Right lobe of liver (tissue), 6 donors: ENCODE results near the gene ATP7B. TPM values are rescaled to one million over a fixed set of nuclear protein-coding genes. Genes with fewer than 3 reads are reported as not detected.
A peak's percentile ranks its signal among the peaks of the same experiment; 100 is the strongest.

ENCODE experiments used
- ATAC-seq, 4 donors: fragments of 200-7000 bp; cut with Tn5 transposase; one replicate each; pipeline ENCODE4 v1.9.1; 2020; ENCODE audit warnings: mild to moderate bottlenecking in 4 of 4, moderate library complexity in 4 of 4
- DNase-seq, 3 donors: peaks; one replicate each; pipeline ENCODE4 v3.0.0-alpha.2; 2020
- H3K27ac ChIP-seq, 3 donors: fragments of 200-600 bp; one replicate each; pipeline ENCODE4 v1.8.0; 2022
- H3K27me3 ChIP-seq, 2 donors: fragments of 200-600 bp; one replicate each; pipeline ENCODE4 v1.8.0; 2022
- H3K36me3 ChIP-seq, 4 donors: fragments of 200-600 bp; sonication (generic) in 1 of 4; one replicate each; pipeline versions ENCODE4 v1.5.1 to v1.8.0; 2017 to 2022; ENCODE audit warnings: control low read depth in 1 of 4
- H3K4me1 ChIP-seq, 4 donors: fragments of 200-600 bp; sonication (generic) in 1 of 4; one replicate each; pipeline versions ENCODE4 v1.5.1 to v1.8.0; 2017 to 2022; ENCODE audit warnings: control low read depth in 1 of 4
- H3K4me3 ChIP-seq, 3 donors: fragments of 200-600 bp; one replicate each; pipeline ENCODE4 v1.8.0; 2022
- H3K9me3 ChIP-seq, 4 donors: fragments of 200-600 bp; sonication (generic) in 1 of 4; one replicate each; pipeline versions ENCODE4 v1.5.1 to v1.8.0; 2017 to 2022; ENCODE audit warnings: control low read depth in 1 of 4
- POLR2A ChIP-seq: fragments of 450-650 bp; IDR thresholded peaks from one replicate; pipeline ENCODE4 v1.6.1; 2017; ENCODE audit warnings: antibody characterized with exemption, mild to moderate bottlenecking
- WGBS: methylation state at CpG from one replicate; pipeline ENCODE4 v1.1.6; 2018; ENCODE audit warnings: low coverage, low lambda C conversion rate; ENCODE audit not compliant: insufficient coverage; ENCODE audit errors: missing lambda C conversion rate; 5-methylcytosine and 5-hydroxymethylcytosine counted together
- intact Hi-C, 2 donors: fragments of 100-400 bp; cut with DNase I; formaldehyde crosslinking; loops; one replicate each; pipeline versions ENCODE4 v1.11.2 to v1.14.1; 2022
- total RNA-seq, 6 experiments: library from RNA; depleted of rRNA in 2 of 6; stranded (reverse); fragments of >200 nt in 2 of 6; fragmentation: NEBNext Ultra II Directional in 3 of 6; extraction: Animal tissue kit (Norgen Biotek cat#: 25700) in 3 of 6; gene quantifications; one replicate each; pipeline versions ENCODE4 v1.1.0 to v1.2.4, GENCODE V29; 2016 to 2023
- TF ChIP-seq, protein P1 (sequence below), 4 donors: fragments of 200-600 bp in 3 of 4; fragments of 450-650 bp in 1 of 4; IDR thresholded peaks; one replicate each; pipeline versions ENCODE4 v1.5.1 to v1.8.0; 2016 to 2022; ENCODE audit warnings: antibody characterized with exemption in 4 of 4, mild to moderate bottlenecking in 2 of 4
- donor health status: DM: no; HTN: yes; CAD: no.
- donor health status: DM: no; HTN: no; CAD: no.
- donor health status: DM: no; HTN: no; CAD: no.
- donor health status: DM: no; HTN: yes; CAD: no.
- donor health status: DM: no; HTN: yes; CAD: no.

ATP7B gene
- total RNA-seq, 6 experiments from 2014 or later, result 17.1 to 27.6 (median 21.6) TPM

- Histone ChIP-seq H3K27ac (no peak overlapping the region), H3K36me3 (no peaks in the 10 kb centered on the region), H3K4me1 (peaks cover 0 to 20% (median 5%) of the 10 kb centered on the region in 4 donors), H3K4me3 (no peak overlapping the region), H3K27me3 (no peaks in the 10 kb centered on the region), H3K9me3 (no peaks in the 10 kb centered on the region)
- intact Hi-C loops, result no loop called here
- ATAC-seq, result no peak
- DNase-seq, result no peak
- TF ChIP-seq, protein P1, sequence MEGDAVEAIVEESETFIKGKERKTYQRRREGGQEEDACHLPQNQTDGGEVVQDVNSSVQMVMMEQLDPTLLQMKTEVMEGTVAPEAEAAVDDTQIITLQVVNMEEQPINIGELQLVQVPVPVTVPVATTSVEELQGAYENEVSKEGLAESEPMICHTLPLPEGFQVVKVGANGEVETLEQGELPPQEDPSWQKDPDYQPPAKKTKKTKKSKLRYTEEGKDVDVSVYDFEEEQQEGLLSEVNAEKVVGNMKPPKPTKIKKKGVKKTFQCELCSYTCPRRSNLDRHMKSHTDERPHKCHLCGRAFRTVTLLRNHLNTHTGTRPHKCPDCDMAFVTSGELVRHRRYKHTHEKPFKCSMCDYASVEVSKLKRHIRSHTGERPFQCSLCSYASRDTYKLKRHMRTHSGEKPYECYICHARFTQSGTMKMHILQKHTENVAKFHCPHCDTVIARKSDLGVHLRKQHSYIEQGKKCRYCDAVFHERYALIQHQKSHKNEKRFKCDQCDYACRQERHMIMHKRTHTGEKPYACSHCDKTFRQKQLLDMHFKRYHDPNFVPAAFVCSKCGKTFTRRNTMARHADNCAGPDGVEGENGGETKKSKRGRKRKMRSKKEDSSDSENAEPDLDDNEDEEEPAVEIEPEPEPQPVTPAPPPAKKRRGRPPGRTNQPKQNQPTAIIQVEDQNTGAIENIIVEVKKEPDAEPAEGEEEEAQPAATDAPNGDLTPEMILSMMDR (IDR thresholded peaks at IDR 0.05), result no peak
- TF ChIP-seq POLR2A, result no peak
- WGBS, result 86% methylated on average over 5 of the region's 5 CpGs
Measured at GRCh38 chr13:51976890-51977289, 34.4 kb downstream of the ATP7B start.

GRCh38 chr13:51976423-51976822, 34.8 kb downstream of the ATP7B start:
- intact Hi-C loops, result no loop called here
- DNase-seq (no peak), ATAC-seq (no peak)
- no peaks in the 10 kb centered on the region for H3K27me3 ChIP-seq
- H3K36me3 ChIP-seq, result no peaks in the 10 kb centered on the region
- WGBS, result 50% methylated on average over 1 of the region's 1 CpG
- H3K27ac ChIP-seq, result no peak overlapping the region
- no peaks in the 10 kb centered on the region for H3K9me3 ChIP-seq
- peaks cover 0 to 24% (median 5%) of the 10 kb centered on the region in 4 donors for H3K4me1 ChIP-seq
- H3K4me3 ChIP-seq, result no peak overlapping the region
- TF ChIP-seq, protein P1 (IDR thresholded peaks at IDR 0.05), result no peak
- no peak for TF ChIP-seq POLR2A

DNA sequence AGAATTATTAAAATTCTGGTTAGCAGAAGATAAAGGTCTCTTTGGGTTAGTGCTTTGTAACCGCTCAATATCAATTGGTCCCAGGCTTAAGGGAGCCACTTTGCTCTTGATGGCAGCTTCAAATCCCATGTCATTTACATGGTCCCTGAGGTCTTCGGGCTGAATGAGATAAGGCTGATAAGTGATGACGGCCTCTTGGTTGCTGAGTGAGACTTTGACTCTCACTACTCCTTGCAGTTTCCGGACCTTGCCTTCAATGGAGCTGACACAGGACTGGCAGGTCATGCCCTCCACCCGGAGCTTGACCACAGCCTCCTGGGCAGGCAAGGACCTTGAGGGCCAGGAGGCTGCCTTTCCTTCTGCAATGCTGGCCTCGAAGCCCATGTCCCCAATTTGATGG, 36.8 kb downstream of the ATP7B start:
- Histone ChIP-seq H3K9me3 (no peaks in the 10 kb centered on the region), H3K27me3 (no peaks in the 10 kb centered on the region), H3K27ac (no peak overlapping the region), H3K36me3 (peaks cover 0 to 10% (median 3%) of the 10 kb centered on the region in 4 donors), H3K4me3 (no peak overlapping the region), H3K4me1 (peaks cover 0 to 20% (median 5%) of the 10 kb centered on the region in 4 donors)
- 83% methylated on average over 2 of the region's 6 CpGs for WGBS
- no peak for DNase-seq
- no peak for ATAC-seq
- no peak for TF ChIP-seq POLR2A
- TF ChIP-seq, protein P1 (IDR thresholded peaks at IDR 0.05), result no peak
- intact Hi-C loops, result no loop called here

DNA sequence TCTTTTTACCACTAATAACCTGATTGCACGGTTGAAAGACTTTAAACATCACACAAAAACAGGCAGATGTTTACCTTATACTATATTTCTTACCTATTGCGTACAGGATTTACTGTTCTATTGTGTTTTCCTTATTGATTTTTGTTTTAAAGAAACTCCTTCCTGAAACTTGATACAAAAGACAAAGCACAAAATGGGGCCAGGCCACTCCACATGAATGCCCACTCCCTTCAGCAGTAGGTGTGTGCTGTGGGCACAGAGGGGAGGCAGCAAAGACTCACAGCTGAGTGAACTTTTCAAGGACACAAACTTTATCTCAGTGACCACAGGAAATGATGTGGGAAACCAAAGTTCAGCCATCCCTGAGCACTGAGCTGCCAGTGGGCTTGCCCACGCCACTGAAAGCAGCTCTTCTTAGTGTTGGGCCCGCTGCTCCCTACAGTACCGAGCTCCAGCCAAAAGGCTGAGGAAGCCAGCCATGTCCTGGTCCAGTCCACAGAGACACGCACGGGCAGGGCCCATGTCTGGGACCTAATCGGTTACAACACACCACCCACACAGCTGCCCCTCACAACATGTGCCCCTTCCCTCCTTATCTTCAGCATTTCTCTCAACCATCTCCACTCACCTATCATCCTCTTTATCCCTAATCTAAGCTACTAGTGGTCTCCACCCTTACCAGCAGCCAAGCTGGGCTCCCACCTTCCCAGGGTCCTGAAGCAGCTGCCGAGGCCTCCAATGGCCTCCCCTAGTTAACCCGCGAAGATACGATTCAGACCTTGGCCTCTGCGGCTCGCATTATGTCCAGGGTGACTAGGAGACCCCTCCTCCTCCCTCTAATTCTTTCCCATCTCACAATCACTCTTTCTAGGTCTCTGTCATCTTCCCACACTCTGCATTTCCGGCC, 39.5 kb downstream of the ATP7B start:
- Histone ChIP-seq H3K27me3 (no peaks in the 10 kb centered on the region), H3K36me3 (peaks cover 0 to 10% (median 3%) of the 10 kb centered on the region in 4 donors), H3K9me3 (no peaks in the 10 kb centered on the region), H3K27ac (no peak overlapping the region), H3K4me1 (peaks cover 0 to 8% (median 0%) of the 10 kb centered on the region in 4 donors), H3K4me3 (no peak overlapping the region)
- ATAC-seq (peak; percentile 28 to 75 (median 46)), DNase-seq (no peak)
- WGBS, result 95% methylated on average over 11 of the region's 15 CpGs
- TF ChIP-seq POLR2A, result no peak
- TF ChIP-seq, protein P1 (IDR thresholded peaks at IDR 0.05), result no peak
- intact Hi-C loops, result no loop called here
